SK-N-MC (cell line): ENCODE data around the gene APOBEC3C.

Source experiments
- FOXP2 ChIP-seq: optimal IDR thresholded peaks from 2 replicates; pipeline ENCODE3; 2011; ENCODE audit warnings: mild to moderate bottlenecking, moderate library complexity; ENCODE audit not compliant: insufficient read depth; ENCODE audit errors: extremely low read length, control extremely low read depth
- POLR2AphosphoS5 ChIP-seq: IDR thresholded peaks from 2 replicates; pipeline ENCODE4 v1.6.1; 2012; ENCODE audit warnings: mild to moderate bottlenecking, low read depth, low read length, borderline replicate concordance

DNA sequence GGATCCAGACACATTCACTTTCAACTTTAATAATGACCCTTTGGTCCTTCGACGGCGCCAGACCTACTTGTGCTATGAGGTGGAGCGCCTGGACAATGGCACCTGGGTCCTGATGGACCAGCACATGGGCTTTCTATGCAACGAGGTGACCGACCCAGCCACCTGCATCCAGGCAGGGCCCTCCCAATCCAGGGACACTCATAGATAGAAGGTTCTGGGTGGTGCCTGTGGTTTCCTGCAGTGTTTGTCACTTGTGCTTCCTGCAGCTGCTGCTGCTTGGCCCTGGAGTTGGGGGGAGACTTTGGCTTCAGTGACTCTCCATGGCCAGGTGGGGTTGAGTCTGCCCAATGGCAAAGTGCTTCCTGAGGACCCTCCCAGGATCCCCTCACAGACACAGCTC lies 24.6 kb upstream of the APOBEC3C start:
- no peak for TF ChIP-seq POLR2AphosphoS5
- no peak for TF ChIP-seq FOXP2
